ENCODE results near the gene CKMT2. TPM values are rescaled to one million over a fixed set of nuclear protein-coding genes. Genes with fewer than 3 reads are reported as not detected.

CKMT2 gene
- total RNA-seq, 1 experiment from 2014 or later, result not detected

GRCh38 chr5:81225463-81225862 is 7.7 kb upstream of the CKMT2 start:
- H3K4me3 Mint-ChIP-seq (ENCODE audit: unreplicated experiment), result no peak overlapping the region
- TF ChIP-seq CTCF (IDR thresholded peaks at IDR 0.05; ENCODE audit: unreplicated experiment), result no peak
- no peaks in the 10 kb centered on the region for H3K27me3 Mint-ChIP-seq (ENCODE audit: insufficient read depth, unreplicated experiment)
- no peaks in the 10 kb centered on the region for H3K9me3 Mint-ChIP-seq (ENCODE audit: unreplicated experiment)
- CTCF ChIA-PET, result interaction anchor here (0.6 kb wide), 1 partner anchor 30 kb away, joined by 4 read pairs; no protein-coding TSS in a partner anchor
- H3K4me1 Mint-ChIP-seq (ENCODE audit: insufficient read depth, unreplicated experiment), result no peaks in the 10 kb centered on the region
- POLR2A ChIA-PET, result no interaction called here
- no peak overlapping the region for H3K27ac Mint-ChIP-seq (ENCODE audit: low read depth, unreplicated experiment)
- intact Hi-C loops (cut with micrococcal nuclease), result no loop called here
- no peak for DNase-seq (ENCODE audit: unreplicated experiment)
- BruUV-seq (replicated peaks), result no TSS peak
- no peaks in the 10 kb centered on the region for H3K36me3 Mint-ChIP-seq (ENCODE audit: insufficient read depth, unreplicated experiment)

- no peaks in the 10 kb centered on the region for H3K27me3 Mint-ChIP-seq (ENCODE audit: insufficient read depth, unreplicated experiment)
- CTCF ChIA-PET, result interaction anchor here (0.6 kb wide), 2 partner anchors 23 to 625 kb away, joined by 3 read pairs; no protein-coding TSS in a partner anchor
- TF ChIP-seq CTCF (IDR thresholded peaks at IDR 0.05; ENCODE audit: unreplicated experiment), result no peak
- intact Hi-C loops (cut with micrococcal nuclease), result no loop called here
- no peaks in the 10 kb centered on the region for H3K9me3 Mint-ChIP-seq (ENCODE audit: unreplicated experiment)
- DNase-seq (ENCODE audit: unreplicated experiment), result no peak
- no peak overlapping the region for H3K4me3 Mint-ChIP-seq (ENCODE audit: unreplicated experiment)
- no peaks in the 10 kb centered on the region for H3K36me3 Mint-ChIP-seq (ENCODE audit: insufficient read depth, unreplicated experiment)
- POLR2A ChIA-PET, result no interaction called here
- H3K4me1 Mint-ChIP-seq (ENCODE audit: insufficient read depth, unreplicated experiment), result no peaks in the 10 kb centered on the region
- no peak overlapping the region for H3K27ac Mint-ChIP-seq (ENCODE audit: low read depth, unreplicated experiment)
- no TSS peak for BruUV-seq (replicated peaks)
These were observed 6.8 kb upstream of the CKMT2 start for GRCh38 chr5:81226286-81226685.

- ChIA-PET POLR2A (no interaction called here), CTCF (interaction anchor here (0.6 kb wide), 2 partner anchors 28 to 645 kb away, joined by 3 read pairs; no protein-coding TSS in a partner anchor)
- H3K27me3 Mint-ChIP-seq (ENCODE audit: insufficient read depth, unreplicated experiment), result no peaks in the 10 kb centered on the region
- no TSS peak for BruUV-seq (replicated peaks)
- H3K4me3 Mint-ChIP-seq (ENCODE audit: unreplicated experiment), result no peak overlapping the region
- no peak for DNase-seq (ENCODE audit: unreplicated experiment)
- no peak overlapping the region for H3K27ac Mint-ChIP-seq (ENCODE audit: low read depth, unreplicated experiment)
- H3K9me3 Mint-ChIP-seq (ENCODE audit: unreplicated experiment), result no peaks in the 10 kb centered on the region
- no peak for TF ChIP-seq CTCF (IDR thresholded peaks at IDR 0.05; ENCODE audit: unreplicated experiment)
- intact Hi-C loops (cut with micrococcal nuclease), result no loop called here
- no peaks in the 10 kb centered on the region for H3K4me1 Mint-ChIP-seq (ENCODE audit: insufficient read depth, unreplicated experiment)
- H3K36me3 Mint-ChIP-seq (ENCODE audit: insufficient read depth, unreplicated experiment), result no peaks in the 10 kb centered on the region
These were observed 6.2 kb upstream of the CKMT2 start for GRCh38 chr5:81226949-81227348.

GRCh38 chr5:81228084-81228483 is 5.0 kb upstream of the CKMT2 start:
- H3K27ac Mint-ChIP-seq (ENCODE audit: low read depth, unreplicated experiment), result no peak overlapping the region

More at GRCh38 chr5:81228084-81228483, 5.0 kb upstream of the CKMT2 start:
- no peak overlapping the region for H3K4me3 Mint-ChIP-seq (ENCODE audit: unreplicated experiment)
- H3K4me1 Mint-ChIP-seq (ENCODE audit: insufficient read depth, unreplicated experiment), result no peaks in the 10 kb centered on the region
- no peaks in the 10 kb centered on the region for H3K27me3 Mint-ChIP-seq (ENCODE audit: insufficient read depth, unreplicated experiment)
- ChIA-PET POLR2A (no interaction called here), CTCF (interaction anchor here (0.5 to 1.3 kb wide), 3 partner anchors 33 to 160 kb away, joined by 3 to 4 read pairs (median 3); no protein-coding TSS in a partner anchor)
- no peak for DNase-seq (ENCODE audit: unreplicated experiment)
- H3K36me3 Mint-ChIP-seq (ENCODE audit: insufficient read depth, unreplicated experiment), result no peaks in the 10 kb centered on the region
- TF ChIP-seq CTCF (IDR thresholded peaks at IDR 0.05; ENCODE audit: unreplicated experiment), result no peak
- intact Hi-C loops (cut with micrococcal nuclease), result no loop called here
- no peaks in the 10 kb centered on the region for H3K9me3 Mint-ChIP-seq (ENCODE audit: unreplicated experiment)
- BruUV-seq (replicated peaks), result no TSS peak

Data from MCF 10A (cell line).